Glomerular endothelial cell (primary cell): Measurements from ENCODE around the gene SMS. TPM values are rescaled to one million over a fixed set of nuclear protein-coding genes. Genes with fewer than 3 reads are reported as not detected.

Experiments
- DNase-seq: peaks from one replicate; pipeline ENCODE4 v3.0.0-alpha.2; 2011; ENCODE audit warnings: low read depth, low spot score; ENCODE audit errors: extremely low read depth
- total RNA-seq: library from RNA; depleted of rRNA; stranded (reverse); fragments of >200 nt; gene quantifications from 2 replicates; pipeline ENCODE4 v1.2.3, GENCODE V29; 2015

SMS gene
- total RNA-seq = 74.2 and 120 TPM in 2 replicates

GRCh38 chrX:21940356-21940829 is at the start of gene SMS:
TSS of gene SMS (plus strand) at chrX:21940709. CDS start at chrX:21940825, 116 bp downstream.
- DNase-seq = no peak

- no peak for DNase-seq
Measured at GRCh38 chrX:21905313-21905712, 35.2 kb upstream of the SMS start.

GRCh38 chrX:21905953-21906352 is 34.6 kb upstream of the SMS start:
- DNase-seq = no peak

- DNase-seq = no peak
Measured at GRCh38 chrX:21907260-21907659, 33.2 kb upstream of the SMS start.

GRCh38 chrX:21911481-21911880 is 29.0 kb upstream of the SMS start:
- no peak for DNase-seq

- DNase-seq = no peak
Measured at GRCh38 chrX:21912220-21912619, 28.3 kb upstream of the SMS start.

- no peak for DNase-seq
Measured at GRCh38 chrX:21912989-21913388, 27.5 kb upstream of the SMS start.

- DNase-seq = no peak
Measured at GRCh38 chrX:21926116-21926515, 14.4 kb upstream of the SMS start.

- peak; percentile 95 for DNase-seq
Measured at GRCh38 chrX:21926527-21927278, 13.8 kb upstream of the SMS start.

GRCh38 chrX:21929209-21929608 is 11.3 kb upstream of the SMS start:
- DNase-seq = no peak

GRCh38 chrX:21930986-21931385 is 9.5 kb upstream of the SMS start:
- no peak for DNase-seq

GRCh38 chrX:21932292-21933002 is 8.1 kb upstream of the SMS start:
- DNase-seq = no peak

GRCh38 chrX:21933077-21933476 is 7.4 kb upstream of the SMS start:
- DNase-seq = no peak

GRCh38 chrX:21934414-21934813 is 6.1 kb upstream of the SMS start:
- DNase-seq = no peak

GRCh38 chrX:21939906-21940305 is 603 bp upstream of the SMS start:
- no peak for DNase-seq

GRCh38 chrX:21943460-21944135 is 3.1 kb downstream of the SMS start:
- no peak for DNase-seq

- DNase-seq = no peak
Measured at GRCh38 chrX:21944136-21944615, 3.7 kb downstream of the SMS start.

GRCh38 chrX:21946925-21947641 is 6.6 kb downstream of the SMS start:
- no peak for DNase-seq

GRCh38 chrX:21947671-21948070 is 7.2 kb downstream of the SMS start:
- DNase-seq = no peak

GRCh38 chrX:21948897-21949578 is 8.5 kb downstream of the SMS start:
- no peak for DNase-seq
